GM21515 (cell line): ENCODE results near the gene NOP53.
"Not testable (repeated sequence)": the region's sequence is repeated elsewhere in the genome, so short reads cannot be mapped to it uniquely, and the experiment has no call there.

Source experiments
- ATAC-seq: cut with Tn5 transposase; IDR thresholded peaks from one replicate; pipeline ENCODE4 v1.9.1; 2021; ENCODE audit not compliant: unreplicated experiment

The NOP53 gene

DNA sequence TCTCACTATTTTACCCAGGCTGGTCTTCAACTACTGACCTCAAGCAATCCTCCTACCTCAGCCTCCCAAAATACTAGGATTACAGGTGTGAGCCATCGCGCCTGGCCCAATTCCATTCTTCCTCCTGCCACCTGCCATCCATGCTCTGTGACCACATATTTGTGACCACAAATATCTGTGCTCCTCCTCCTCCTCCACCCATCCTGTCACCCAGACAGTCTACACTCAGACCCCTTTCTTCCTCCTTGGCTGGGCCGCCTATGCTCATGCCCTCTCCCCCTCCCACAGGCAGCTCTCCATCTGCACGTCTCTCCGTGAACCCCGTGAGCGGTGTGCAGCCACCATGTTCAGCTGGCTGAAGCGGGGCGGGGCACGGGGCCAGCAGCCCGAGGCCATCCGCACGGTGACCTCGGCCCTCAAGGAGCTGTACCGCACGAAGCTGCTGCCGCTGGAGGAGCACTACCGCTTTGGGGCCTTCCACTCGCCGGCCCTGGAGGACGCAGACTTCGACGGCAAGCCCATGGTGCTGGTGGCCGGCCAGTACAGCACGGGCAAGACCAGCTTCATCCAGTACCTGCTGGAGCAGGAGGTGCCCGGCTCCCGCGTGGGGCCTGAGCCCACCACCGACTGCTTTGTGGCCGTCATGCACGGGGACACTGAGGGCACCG, 28.9 kb upstream of the NOP53 start:
- ATAC-seq = no peak

DNA sequence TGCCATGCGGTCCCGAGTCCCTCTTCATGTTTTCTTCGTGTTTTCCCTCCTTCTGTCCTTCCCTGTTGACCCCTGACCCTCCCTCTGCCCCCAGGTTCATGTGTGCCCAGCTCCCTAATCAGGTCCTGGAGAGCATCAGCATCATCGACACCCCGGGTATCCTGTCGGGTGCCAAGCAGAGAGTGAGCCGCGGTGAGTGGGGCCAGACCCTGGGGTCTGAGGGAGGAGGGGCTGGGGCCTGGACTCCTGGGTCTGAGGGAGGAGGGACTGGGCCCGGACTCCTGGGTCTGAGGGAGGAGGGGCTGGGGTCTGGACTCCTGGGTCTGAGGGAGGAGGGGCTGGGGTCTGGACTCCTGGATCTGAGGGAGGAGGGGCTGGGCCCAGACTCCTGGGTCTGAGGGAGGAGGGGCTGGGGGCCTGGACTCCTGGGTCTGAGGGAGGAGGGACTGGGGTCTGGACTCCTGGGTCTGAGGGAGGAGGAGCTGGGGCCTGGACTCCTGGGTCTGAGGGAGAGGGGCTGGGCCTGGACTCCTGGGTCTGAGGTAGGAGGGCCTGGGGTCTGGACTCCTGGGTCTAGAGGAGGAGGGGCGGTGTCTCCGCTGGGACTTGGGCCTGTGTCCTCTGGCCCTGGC, 26.8 kb upstream of the NOP53 start:
- not testable (repeated sequence) for ATAC-seq

DNA sequence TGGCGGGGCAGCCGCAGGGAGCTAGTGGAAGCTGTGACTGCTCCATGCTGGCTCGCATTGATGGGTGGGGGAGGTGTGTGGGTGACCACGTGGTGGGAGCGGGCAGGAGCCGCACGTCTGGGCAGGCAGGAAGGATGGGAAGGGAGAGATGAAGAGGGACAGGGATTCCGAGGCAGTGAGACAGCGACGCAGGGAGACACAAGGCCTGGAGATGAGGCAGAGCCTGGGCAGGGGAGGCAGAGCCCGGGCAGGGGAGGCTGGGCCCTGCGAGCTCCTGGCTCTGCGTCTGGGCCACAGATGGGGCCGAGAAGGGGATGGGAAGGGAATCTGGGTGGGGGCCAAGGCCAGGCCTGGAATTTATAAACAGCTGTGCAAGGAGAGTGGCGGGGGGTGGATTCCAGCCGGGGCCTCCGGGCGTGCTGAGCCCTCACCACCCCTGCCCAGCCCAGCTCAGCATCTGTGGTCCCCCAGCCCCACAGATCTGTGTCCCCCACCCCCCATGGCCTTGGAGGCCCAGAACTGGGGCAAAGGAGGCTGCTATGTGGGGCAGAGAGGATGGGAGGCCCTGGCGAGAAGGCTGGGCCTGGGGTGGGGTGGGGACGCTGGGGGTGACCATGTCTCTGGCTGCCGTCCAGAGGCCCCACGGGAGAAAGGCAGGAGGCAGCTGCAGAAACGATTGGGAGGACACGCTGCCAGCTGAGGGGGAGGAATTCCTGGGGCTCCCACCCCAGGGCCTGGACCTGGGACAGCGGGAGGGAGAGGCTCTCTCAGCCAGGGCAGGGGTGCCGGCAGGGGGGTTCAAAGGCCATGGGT, 26.1 kb upstream of the NOP53 start:
- ATAC-seq = no peak

DNA sequence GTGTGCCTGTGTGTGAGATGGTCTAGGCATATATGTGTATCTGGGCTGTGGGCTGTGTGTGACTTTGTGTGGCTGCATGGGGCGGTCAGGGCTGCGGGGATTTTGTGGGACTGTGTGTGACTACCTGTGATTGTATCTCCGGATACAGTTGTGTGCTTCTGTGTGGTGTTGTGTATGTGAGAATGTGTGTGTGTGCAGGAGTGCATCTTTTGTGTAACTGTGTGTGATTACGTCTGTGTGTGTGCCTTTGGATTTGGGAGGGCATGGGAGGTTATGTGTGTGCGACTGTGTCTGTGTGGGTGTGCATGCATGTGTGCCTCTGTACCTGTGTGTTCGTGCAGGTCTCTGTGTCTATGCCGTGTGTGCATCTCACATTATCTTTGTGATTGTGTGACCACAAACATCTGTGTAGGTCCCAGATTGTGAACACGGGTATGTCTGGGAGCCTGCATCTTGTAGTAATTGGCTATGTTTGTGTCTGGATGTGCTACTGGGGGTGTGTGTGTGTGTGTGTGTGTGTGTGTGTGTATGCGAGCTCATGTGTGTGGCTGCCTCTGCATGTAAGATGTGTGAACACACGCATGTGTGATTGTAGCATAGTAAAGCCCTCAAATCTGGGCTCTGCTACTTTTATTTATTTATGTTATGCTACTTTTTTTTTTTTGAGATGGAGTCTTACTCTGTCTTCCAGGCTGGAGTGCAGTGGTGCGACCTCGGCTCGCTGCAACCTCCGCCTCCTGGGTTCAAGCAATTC, 24.5 kb upstream of the NOP53 start:
- no peak for ATAC-seq

DNA sequence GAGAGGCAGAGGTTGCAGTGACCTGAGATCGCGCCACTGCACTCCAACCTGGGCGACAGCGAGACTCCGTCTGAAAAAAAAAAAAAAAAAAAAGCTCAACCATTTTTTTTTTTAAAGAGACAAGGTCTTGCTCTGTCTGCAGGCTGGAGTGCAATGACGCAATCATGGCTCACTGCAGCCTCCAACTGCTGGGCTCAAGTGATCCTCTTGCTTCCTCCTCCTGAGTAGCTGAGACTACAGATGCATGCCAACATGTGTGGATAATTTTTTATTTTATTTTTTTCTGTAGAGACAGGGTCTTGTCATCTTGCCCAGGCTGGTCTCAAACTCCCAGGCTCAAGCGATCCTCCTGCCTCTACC, 21.8 kb upstream of the NOP53 start:
- no peak for ATAC-seq

DNA sequence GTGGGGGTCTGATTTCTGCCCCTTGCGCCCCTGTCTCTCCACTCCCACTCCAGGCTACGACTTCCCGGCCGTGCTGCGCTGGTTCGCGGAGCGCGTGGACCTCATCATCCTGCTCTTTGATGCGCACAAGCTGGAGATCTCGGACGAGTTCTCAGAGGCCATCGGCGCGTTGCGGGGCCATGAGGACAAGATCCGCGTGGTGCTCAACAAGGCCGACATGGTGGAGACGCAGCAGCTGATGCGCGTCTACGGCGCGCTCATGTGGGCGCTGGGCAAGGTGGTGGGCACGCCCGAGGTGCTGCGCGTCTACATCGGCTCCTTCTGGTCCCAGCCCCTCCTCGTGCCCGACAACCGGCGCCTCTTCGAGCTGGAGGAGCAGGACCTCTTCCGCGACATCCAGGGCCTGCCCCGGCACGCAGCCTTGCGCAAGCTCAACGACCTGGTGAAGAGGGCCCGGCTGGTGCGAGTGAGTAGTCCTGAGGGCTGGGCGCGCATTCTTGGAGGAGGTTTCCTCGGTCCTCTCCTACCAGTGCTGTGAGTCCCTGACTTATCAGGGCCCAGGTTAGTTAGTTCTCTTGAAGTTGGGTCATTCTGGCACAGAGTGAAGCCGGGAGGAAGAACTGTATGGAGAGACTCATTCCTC, 19.5 kb upstream of the NOP53 start:
- ATAC-seq = no peak

DNA sequence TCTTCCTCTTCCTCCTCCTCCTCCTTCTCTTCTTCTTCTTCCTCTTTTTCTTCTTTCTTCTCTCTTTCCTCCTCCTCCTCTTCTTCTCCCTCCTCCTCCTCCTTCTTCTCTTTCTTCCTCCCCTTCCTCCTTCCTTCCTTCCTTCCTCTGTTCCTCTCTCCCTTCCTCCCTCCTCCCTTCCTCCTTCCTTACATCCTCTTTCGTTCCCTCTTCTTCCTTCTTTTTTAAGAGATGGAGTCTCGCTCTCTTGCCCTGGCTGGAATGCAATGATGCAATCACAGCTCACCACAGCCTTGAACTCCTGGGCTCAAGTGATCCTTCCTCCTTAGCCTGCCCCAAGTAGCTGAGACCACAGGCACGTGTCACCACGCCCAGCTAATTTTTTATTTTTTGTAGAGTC, 18.9 kb upstream of the NOP53 start:
- no peak for ATAC-seq

DNA sequence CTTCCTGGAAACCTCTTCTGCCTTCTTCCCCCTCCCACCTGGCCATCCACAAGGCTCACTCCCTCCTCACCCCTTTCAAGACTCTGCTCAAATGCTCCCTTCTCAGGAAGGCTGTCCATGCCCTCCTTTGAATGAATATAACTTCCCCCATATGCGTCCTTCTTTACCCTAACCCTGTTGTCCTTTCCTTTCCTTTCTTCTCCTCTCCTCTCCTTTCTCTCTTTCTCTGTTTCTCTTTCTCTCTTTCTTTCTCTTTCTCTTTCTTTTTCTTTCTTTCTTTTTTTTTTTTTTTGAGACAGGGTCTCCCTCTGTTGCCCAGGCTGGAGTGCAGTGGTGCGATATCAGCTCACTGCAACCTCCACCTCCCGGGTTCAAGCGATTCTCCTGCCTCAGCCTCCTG, 17.1 kb upstream of the NOP53 start:
- ATAC-seq = not testable (repeated sequence)

DNA sequence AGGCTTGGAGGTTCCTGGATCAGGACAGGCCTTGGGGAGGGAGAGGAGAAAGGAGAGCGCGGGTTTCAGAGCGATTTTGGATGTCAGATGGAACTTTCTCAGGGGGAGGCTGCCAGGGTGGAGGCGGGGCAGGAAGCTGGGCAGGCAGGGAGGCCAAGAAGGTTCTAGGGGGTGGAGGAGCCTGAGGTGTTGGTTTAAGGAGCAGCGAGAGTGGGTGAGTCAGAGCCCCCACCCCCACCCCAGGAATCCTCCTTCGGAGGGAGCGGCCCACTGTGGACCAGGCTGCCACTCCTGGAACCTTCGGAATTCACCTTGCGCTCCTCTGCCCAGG, 15.9 kb upstream of the NOP53 start:
- ATAC-seq = no peak

DNA sequence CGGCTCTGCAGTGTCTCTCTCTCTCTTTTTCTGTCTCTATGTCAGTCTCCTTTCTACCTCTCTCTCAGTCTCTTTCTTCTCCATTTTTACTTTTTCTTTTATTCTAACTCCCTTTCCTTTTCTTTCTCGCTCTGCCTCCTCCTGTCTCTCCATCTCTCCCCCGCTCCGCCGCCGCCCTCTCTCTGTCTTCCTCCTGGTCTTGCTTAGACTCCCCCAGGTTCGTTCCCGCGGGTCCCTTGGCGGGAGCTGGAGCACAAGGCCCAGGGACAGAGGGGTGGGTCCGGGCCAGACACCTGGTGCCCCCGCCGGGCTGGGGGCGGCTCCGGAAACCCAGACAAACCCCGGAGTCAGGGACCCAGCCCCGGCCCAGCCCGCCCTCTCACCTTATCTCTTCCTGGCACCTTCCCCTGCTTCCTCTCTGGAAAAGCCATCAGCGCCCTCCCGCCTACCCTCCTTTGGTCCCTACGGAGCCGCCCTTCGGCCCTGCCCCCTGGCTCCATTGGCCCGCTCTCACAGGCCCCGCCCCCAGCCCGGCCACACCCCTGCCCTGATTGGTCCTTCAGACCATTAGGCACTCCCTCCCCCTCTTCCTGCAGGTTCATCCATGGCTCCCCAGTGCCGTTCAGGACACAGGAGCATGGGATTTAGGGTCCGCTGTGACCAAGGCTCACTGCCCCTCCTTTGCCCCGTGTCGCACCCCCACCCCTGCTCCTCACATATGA, 15.4 kb upstream of the NOP53 start:
- ATAC-seq = no peak

DNA sequence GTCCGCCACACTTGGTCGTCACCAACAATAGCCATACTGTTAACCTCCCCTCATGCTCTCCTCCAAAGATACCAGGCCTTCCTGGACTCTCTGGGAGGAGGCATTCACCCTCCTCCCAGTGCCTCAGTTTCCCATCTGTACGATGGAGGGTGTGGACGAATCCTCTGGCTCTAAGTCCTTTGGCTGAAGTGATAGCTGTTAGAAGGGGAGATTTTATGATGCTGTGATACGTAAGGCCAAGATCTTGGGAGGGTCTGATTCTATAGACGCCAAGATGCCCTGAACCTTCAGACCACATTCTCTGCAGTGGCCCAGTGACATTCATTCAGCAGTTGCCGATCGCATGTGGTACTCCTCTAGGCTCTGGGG, 14.8 kb upstream of the NOP53 start:
- ATAC-seq = no peak

DNA sequence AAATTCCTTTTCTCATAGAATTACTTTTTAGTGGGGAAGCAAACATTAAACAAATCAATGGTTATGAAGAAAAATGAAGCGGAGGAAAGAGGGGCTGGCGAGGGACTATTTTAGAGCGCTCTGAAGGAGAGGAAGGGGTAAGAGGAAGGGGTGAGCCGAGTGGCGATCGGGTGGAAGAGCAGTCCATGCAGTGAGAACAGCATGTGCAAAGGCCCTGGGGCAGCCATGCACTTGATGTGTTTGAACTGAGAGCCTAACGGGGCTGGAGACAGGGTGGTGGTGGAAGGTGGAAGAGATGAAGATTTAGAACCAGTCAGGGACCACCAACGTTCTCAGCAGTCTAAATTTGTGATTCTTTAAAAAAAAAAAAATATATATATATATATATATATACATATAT, 14.4 kb upstream of the NOP53 start:
- no peak for ATAC-seq

DNA sequence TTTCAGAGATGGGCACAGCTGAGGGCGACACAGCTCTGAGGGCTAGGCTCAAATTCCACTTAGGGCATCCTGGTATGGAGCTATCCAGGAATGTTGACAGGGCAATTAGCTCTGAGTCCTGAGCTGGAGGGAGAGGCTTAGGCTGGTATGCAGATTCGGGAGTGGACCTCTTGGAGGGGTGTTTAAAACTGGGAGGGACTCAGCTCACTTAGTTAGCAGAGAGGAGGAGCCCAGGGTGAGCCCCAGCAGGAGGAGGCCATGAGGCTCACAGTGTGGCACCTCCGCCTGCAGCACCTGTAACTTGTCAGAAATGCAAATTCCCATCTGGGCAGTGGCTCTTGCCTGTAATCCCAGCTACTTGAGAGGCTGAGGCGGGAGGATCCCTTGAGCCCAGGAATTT, 10.2 kb upstream of the NOP53 start:
- ATAC-seq = no peak

DNA sequence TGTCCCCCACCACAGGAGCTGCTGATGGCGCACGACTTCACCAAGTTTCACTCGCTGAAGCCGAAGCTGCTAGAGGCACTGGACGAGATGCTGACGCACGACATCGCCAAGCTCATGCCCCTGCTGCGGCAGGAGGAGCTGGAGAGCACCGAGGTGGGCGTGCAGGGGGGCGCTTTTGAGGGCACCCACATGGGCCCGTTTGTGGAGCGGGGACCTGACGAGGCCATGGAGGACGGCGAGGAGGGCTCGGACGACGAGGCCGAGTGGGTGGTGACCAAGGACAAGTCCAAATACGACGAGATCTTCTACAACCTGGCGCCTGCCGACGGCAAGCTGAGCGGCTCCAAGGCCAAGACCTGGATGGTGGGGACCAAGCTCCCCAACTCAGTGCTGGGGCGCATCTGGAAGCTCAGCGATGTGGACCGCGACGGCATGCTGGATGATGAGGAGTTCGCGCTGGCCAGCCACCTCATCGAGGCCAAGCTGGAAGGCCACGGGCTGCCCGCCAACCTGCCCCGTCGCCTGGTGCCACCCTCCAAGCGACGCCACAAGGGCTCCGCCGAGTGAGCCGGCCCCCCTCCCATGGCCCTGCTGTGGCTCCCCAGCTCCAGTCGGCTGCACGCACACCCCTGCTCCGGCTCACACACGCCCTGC, 4.4 kb upstream of the NOP53 start:
- no peak for ATAC-seq

DNA sequence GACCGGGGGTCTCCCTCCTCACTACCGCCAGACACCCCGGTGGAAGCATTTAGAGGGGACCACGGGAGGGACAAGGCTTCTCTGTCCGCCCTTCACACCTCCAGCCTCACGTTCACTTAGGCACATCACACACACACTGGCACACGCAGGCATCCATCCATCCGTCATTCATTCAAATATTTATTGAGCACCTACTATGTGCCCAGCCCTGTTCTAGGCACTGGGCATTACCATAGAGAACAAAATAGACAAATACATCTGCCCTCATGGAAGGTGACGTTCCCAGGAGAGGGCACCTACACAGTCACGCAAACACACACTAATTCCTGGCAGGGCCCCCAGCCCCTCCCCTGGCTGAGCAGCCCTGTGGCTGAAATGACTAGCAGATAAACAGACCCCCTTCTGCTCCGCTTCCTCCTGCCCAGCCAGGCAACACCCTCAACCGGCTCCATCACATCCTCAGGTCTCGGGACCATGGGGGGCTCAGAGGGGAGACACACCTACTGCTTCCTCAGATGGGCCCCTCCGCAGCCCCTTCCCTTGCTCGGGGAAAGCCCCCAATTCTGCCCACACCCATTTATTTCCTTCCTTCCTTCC, 3.7 kb upstream of the NOP53 start:
- ATAC-seq = no peak

DNA sequence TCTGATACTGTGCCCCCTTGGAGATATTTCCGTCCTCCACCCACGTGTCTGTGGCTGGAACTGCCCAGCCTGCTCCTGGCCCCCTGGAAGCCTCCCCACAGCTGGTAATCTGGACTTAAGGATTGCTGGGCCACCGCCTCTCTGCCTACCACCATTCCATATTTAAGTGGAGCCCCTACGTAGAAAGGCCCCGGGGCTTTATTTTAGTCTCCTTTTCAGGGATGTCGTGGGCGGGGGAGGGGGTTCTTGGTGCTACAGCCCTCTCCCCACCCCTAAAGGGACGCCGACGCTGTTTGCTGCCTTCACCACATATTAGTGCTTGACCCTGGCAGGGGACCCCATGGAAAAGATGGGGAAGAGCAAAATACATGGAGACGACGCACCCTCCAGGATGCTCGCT, 2.7 kb upstream of the NOP53 start:
- no peak for ATAC-seq

DNA sequence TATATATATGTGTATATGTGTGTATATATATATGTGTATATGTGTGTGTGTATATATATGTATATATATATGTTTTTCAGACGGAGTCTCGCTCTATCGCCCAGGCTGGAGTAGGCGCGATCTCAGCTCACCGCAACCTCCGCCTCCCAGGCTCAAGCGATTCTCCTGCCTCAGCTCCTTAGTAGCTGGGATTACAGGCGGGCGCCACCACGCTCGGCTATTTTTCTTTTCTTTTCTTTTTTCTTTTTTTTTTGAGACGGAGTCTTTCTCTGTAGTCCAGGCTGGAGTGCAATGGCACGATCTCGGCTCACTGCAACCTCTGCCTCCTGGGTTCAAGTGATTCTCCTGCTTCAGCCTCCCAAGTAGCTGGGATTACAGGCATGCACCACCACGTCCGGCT, 783 bp downstream of the NOP53 start:
- ATAC-seq = not testable (repeated sequence)

DNA sequence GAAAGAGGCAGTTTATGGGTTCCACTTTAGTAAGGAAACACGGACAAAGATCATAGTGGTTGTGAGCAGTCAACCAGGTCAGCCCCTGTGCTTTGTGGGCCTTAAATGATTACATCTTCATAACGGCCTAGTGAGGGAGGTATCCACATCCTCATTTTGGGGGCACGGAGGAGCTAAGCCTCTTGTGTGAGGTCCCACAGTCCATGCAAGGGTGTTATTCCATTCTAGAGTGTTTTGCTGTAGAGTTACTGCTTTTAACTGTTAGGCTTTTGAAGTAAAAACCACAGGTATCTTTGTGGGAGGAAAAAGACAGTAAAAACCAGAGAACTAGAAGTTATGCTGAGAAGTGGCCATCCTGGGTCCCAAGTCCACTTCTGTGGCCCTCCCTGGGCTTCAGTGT, 4.0 kb downstream of the NOP53 start:
- ATAC-seq = no peak

DNA sequence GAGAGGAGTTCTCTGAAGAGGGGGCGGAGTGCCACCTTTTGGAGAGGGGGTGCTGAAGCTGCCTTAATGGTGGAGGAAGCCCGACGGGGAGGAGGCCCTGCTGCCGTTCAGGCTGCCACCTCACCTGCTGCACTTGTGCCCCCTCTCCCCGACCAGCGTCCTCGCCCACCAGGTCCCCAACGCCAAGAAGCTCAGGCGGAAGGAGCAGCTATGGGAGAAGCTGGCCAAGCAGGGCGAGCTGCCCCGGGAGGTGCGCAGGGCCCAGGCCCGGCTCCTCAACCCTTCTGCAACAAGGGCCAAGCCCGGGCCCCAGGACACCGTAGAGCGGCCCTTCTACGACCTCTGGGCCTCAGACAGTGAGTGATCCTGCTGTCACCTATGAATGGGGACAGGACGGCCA, 5.4 kb downstream of the NOP53 start:
- no peak for ATAC-seq
